Panc1 (cell line): ENCODE data around the gene PPFIA3. TPM values are rescaled to one million over a fixed set of nuclear protein-coding genes. Genes with fewer than 3 reads are reported as not detected.

Source experiments
- ATAC-seq: fragments of 200-7000 bp; cut with Tn5 transposase; 2 replicates; pipeline ENCODE4 v1.9.1; 2020; ENCODE audit warnings: mild to moderate bottlenecking, moderate library complexity
- BruUV-seq: library from RNA; stranded (reverse); fragments of 400-500 nt; replicated peaks from 2 replicates; lab custom pipeline; 2021; lab: Mats Ljungman, UMichigan
- CTCF ChIA-PET: fragments of 300-600 bp; sonication (Branson Sonifier 250); formaldehyde crosslinking; loops from one replicate; lab custom pipeline; 2022; ENCODE audit warnings: antibody characterized with exemption; lab: Charles Lee
- POLR2A ChIA-PET: fragments of 300-600 bp; sonication (Branson Sonifier 250); formaldehyde crosslinking; loops from one replicate; lab custom pipeline; 2022; ENCODE audit warnings: antibody characterized with exemption; lab: Charles Lee
- DNase-seq: peaks from one replicate; pipeline ENCODE4 v3.0.0-alpha.2; 2010; ENCODE audit warnings: low read depth, low spot score
- H3K27ac ChIP-seq: 2 replicates; pipeline ENCODE4 v1.5.1; 2011; ENCODE audit warnings: mild to moderate bottlenecking, low read length, inconsistent platforms
- H3K27me3 ChIP-seq: fragments of 200-500 bp; sonication (Bioruptor generic); 2 replicates; pipeline ENCODE4 v1.6.0; 2014; ENCODE audit warnings: low read length, inconsistent platforms; ENCODE audit not compliant: control insufficient read depth, insufficient read depth
- H3K36me3 ChIP-seq: fragments of 200-500 bp; sonication (Bioruptor generic); 2 replicates; pipeline ENCODE4 v1.5.1; 2014; ENCODE audit warnings: inconsistent platforms, mild to moderate bottlenecking, low read length, moderate library complexity; ENCODE audit not compliant: control insufficient read depth, insufficient read depth
- H3K4me1 ChIP-seq: 2 replicates; pipeline ENCODE4 v1.5.1; 2011; ENCODE audit warnings: inconsistent platforms, mild to moderate bottlenecking, low read length, moderate library complexity; ENCODE audit not compliant: control insufficient read depth, insufficient read depth
- H3K4me3 ChIP-seq, 2 experiments: 2 replicates each; pipeline ENCODE4 v1.5.1; 2011 to 2012; ENCODE audit warnings: low read depth in 2 of 2, low read length in 2 of 2, mild to moderate bottlenecking in 2 of 2, inconsistent platforms in 1 of 2, moderate library complexity in 1 of 2
- H3K9me3 ChIP-seq: fragments of 200-500 bp; sonication (Bioruptor generic); 2 replicates; pipeline ENCODE4 v1.5.1; 2014; ENCODE audit warnings: low read depth, mild to moderate bottlenecking, inconsistent platforms, low read length, moderate library complexity; ENCODE audit not compliant: control insufficient read depth, insufficient read depth
- POLR2AphosphoS5 ChIP-seq: IDR thresholded peaks from 2 replicates; pipeline ENCODE4 v1.6.1; 2012; ENCODE audit warnings: mild to moderate bottlenecking, low read depth, low read length, moderate library complexity
- SIN3A ChIP-seq: IDR thresholded peaks from 2 replicates; pipeline ENCODE4 v1.6.1; 2012; ENCODE audit warnings: low read depth, mild to moderate bottlenecking, low read length, moderate library complexity, borderline replicate concordance; ENCODE audit not compliant: insufficient read depth
- TCF7L2 ChIP-seq: IDR thresholded peaks from 2 replicates; pipeline ENCODE4 v1.6.1; 2011; ENCODE audit warnings: mild to moderate bottlenecking, low read depth, low read length, inconsistent platforms
- in situ Hi-C: cut with HindIII; loops from 2 replicates; pipeline ENCODE4 v1.10.0; 2016; ENCODE audit warnings: low sequenced_read_pairs, low pct_unique_long_range_greater_than_20kb
- intact Hi-C: fragments of 100-400 bp; cut with micrococcal nuclease; formaldehyde crosslinking; loops from one replicate; pipeline ENCODE4 v1.10.0; 2022; ENCODE audit not compliant: unreplicated experiment
- total RNA-seq: library from RNA; stranded (reverse); gene quantifications from one replicate; pipeline ENCODE4 v1.2.1, GENCODE V29; 2021; ENCODE audit not compliant: unreplicated experiment
- TF ChIP-seq, protein P1 (sequence below), 2 experiments: IDR thresholded peaks; 2 replicates each; pipeline ENCODE4 v1.6.1; 2011 to 2012; ENCODE audit warnings: low read depth in 2 of 2, control low read depth in 1 of 2, low read length in 1 of 2, mild to moderate bottlenecking in 1 of 2, moderate library complexity in 1 of 2; ENCODE audit not compliant: insufficient read depth in 1 of 2
- TF ChIP-seq, protein P2 (sequence below): fragments of 450-650 bp; IDR thresholded peaks from 2 replicates; pipeline ENCODE4 v1.5.1; 2017; ENCODE audit warnings: mild to moderate bottlenecking

The PPFIA3 gene
- total RNA-seq, 1 experiment from 2014 or later: 21.7 TPM

- intact Hi-C loops: no loop called here
- Histone ChIP-seq H3K36me3 (no peaks in the 10 kb centered on the region; the same call in 1 of the 2 replicates), H3K4me1 (peaks cover 4% of the 10 kb centered on the region), H3K27me3 (no peaks in the 10 kb centered on the region), H3K27ac (no peak overlapping the region), H3K9me3 (no peaks in the 10 kb centered on the region), H3K4me3 (no peak overlapping the region)
- CTCF ChIA-PET: no interaction called here
- DNase-seq (no peak), ATAC-seq (no peak)
- in situ Hi-C loops: no loop called here
- no TSS peak for BruUV-seq
- TF ChIP-seq, protein P1, sequence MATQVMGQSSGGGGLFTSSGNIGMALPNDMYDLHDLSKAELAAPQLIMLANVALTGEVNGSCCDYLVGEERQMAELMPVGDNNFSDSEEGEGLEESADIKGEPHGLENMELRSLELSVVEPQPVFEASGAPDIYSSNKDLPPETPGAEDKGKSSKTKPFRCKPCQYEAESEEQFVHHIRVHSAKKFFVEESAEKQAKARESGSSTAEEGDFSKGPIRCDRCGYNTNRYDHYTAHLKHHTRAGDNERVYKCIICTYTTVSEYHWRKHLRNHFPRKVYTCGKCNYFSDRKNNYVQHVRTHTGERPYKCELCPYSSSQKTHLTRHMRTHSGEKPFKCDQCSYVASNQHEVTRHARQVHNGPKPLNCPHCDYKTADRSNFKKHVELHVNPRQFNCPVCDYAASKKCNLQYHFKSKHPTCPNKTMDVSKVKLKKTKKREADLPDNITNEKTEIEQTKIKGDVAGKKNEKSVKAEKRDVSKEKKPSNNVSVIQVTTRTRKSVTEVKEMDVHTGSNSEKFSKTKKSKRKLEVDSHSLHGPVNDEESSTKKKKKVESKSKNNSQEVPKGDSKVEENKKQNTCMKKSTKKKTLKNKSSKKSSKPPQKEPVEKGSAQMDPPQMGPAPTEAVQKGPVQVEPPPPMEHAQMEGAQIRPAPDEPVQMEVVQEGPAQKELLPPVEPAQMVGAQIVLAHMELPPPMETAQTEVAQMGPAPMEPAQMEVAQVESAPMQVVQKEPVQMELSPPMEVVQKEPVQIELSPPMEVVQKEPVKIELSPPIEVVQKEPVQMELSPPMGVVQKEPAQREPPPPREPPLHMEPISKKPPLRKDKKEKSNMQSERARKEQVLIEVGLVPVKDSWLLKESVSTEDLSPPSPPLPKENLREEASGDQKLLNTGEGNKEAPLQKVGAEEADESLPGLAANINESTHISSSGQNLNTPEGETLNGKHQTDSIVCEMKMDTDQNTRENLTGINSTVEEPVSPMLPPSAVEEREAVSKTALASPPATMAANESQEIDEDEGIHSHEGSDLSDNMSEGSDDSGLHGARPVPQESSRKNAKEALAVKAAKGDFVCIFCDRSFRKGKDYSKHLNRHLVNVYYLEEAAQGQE (IDR thresholded peaks at IDR 0.05; ENCODE audit: insufficient read depth in 1 of 2, low read depth in 2 of 2, low read length in 1 of 2): no peak
- TF ChIP-seq POLR2AphosphoS5: no peak
- TF ChIP-seq, protein P2, sequence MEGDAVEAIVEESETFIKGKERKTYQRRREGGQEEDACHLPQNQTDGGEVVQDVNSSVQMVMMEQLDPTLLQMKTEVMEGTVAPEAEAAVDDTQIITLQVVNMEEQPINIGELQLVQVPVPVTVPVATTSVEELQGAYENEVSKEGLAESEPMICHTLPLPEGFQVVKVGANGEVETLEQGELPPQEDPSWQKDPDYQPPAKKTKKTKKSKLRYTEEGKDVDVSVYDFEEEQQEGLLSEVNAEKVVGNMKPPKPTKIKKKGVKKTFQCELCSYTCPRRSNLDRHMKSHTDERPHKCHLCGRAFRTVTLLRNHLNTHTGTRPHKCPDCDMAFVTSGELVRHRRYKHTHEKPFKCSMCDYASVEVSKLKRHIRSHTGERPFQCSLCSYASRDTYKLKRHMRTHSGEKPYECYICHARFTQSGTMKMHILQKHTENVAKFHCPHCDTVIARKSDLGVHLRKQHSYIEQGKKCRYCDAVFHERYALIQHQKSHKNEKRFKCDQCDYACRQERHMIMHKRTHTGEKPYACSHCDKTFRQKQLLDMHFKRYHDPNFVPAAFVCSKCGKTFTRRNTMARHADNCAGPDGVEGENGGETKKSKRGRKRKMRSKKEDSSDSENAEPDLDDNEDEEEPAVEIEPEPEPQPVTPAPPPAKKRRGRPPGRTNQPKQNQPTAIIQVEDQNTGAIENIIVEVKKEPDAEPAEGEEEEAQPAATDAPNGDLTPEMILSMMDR: no peak
- TF ChIP-seq SIN3A: no peak
- TF ChIP-seq TCF7L2: no peak
- POLR2A ChIA-PET: no interaction called here
These were observed 34.9 kb downstream of the PPFIA3 start for GRCh38 chr19:49154279-49154678.

DNA sequence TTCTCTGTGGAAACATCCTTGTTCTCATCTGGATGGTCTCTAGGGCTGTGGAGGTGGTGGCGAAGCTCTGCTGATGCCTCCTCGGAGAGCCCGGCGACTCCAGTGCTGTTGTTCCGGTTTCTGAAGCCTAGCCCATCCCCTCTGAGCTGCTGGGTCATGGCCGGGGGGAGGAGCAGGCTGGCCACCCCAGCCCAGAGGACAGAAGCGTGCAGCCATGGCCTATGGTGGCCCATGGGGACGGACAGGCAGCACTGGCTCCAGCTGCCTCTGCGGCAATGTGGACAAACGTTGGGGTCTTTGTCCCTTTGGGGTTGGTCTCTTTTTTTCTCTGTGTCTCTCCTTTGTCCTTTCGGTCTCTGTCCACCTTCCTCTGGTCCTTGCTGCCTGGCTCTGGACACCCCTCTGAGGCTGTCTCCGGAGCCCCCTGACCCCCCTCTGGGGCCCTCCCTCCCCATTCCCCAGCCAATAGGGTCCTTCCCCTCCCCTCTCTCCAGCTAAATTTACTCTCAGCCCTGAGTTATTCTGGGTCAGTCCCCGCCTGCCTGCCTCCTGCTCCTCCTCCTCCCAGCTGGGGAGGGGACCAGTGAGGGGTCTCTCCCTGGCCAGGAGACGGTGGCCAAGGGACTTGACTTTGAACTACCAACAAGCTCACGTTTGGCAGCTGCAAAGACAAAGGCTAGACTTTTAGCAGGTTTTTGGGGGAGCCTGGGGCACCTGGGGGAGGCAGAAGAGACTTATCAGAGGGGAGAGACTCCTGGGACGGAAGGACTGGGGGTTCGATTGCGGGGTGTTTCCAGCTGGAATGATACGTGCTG is 35.9 kb downstream of the PPFIA3 start, which contains the start of gene HRC:
TSS of gene HRC (minus strand) at position 392 of the 815 bp plus-strand sequence. CDS start at position 233, 159 bp downstream.
- H3K36me3 ChIP-seq: no peaks in the 10 kb centered on the region; the same call in 1 of the 2 replicates
- TF ChIP-seq, protein P2: no peak
- TF ChIP-seq, protein P1 (IDR thresholded peaks at IDR 0.05; ENCODE audit: insufficient read depth in 1 of 2, low read depth in 2 of 2, low read length in 1 of 2): no peak
- no peak for TF ChIP-seq TCF7L2
- TF ChIP-seq SIN3A: no peak
- TF ChIP-seq POLR2AphosphoS5: no peak
- POLR2A ChIA-PET: no interaction called here
- H3K9me3 ChIP-seq: no peaks in the 10 kb centered on the region
- DNase-seq: no peak
- ATAC-seq: no peak
- CTCF ChIA-PET: interaction anchor here (0.5 kb wide), 1 partner anchor 44 kb away, joined by 3 read pairs; no protein-coding TSS in a partner anchor
- H3K4me3 ChIP-seq: no peak within 1 kb of the TSS
- intact Hi-C loops (no loop called here), in situ Hi-C loops (no loop called here)
- no TSS peak for BruUV-seq
- H3K27ac ChIP-seq: no peak within 1 kb of the TSS
- H3K4me1 ChIP-seq: peaks cover 4% of the 10 kb centered on the region
- no peaks in the 10 kb centered on the region for H3K27me3 ChIP-seq
